Inflammatory macrophage treated with lipopolysaccharide for 1 hour (primary cell): Measurements from ENCODE around the gene LIPH.

Experiments
- DNase-seq, 2 donors: peaks; one replicate each; pipeline ENCODE4 v3.0.0-alpha.2; 2020 to 2022

LIPH gene

GRCh38 chr3:185539934-185540333, 12.5 kb downstream of the LIPH start:
- DNase-seq = no peak

GRCh38 chr3:185537369-185537970, 14.9 kb downstream of the LIPH start:
- peak; percentile 70 to 80 for DNase-seq

DNA sequence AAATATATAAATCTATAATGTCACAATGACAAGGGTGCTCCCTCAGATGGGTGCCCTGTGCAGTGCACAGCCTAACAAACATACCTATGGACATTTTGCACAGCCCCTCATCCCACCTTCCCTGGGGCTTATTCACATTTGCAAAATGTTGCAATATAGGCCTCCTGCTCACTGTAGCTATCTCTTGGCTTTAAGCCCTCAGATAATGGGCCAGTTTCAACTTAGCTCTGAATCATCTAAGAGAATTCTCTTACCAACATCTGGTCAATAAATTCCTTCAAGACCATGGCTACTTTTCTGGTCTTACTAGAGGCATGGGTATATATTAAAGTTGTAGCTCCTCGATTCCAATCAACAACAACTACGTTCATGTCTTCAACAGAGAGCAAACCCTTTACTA, 17.9 kb downstream of the LIPH start:
- DNase-seq = no peak

DNA sequence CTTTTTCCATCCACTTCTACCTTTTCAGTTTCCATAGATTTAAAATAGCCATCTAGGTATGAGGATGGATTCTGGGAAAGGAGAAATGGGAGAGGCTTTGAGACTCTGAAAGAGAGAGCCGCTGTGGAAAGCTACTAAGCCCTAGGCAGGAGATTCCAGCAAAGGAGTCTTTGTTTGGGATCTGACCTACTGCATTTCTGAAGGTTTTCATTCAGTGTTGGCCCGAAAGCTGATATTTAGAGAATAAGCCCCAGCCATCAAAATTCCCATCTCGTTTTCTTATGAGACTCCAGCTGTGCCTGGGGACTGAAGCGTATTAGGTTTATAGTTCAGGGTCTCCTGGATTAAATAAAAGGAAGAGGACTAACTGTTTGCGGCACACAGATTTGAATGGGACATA, 19.5 kb downstream of the LIPH start:
- no peak for DNase-seq

GRCh38 chr3:185530856-185531255, 21.5 kb downstream of the LIPH start:
- no peak for DNase-seq

DNA sequence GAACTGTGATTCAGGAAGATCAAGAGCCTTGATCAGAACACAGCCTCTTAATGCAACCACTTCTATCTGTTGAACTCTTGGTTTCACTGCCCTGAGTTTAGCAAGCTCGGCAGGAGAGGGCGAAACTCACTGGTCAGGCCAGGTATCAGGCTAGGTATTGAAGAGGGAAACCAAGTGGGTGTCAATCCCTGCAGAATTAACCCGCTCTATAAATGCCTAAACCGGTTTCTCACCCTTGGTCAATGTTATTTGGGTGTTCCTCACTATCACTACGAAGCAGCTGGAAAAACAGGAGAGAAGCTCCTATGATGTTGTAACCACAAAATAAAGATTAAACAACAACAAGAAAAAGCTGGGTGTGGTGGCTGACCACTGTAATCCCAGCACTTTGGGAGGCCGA, 23.9 kb downstream of the LIPH start:
- no peak for DNase-seq

DNA sequence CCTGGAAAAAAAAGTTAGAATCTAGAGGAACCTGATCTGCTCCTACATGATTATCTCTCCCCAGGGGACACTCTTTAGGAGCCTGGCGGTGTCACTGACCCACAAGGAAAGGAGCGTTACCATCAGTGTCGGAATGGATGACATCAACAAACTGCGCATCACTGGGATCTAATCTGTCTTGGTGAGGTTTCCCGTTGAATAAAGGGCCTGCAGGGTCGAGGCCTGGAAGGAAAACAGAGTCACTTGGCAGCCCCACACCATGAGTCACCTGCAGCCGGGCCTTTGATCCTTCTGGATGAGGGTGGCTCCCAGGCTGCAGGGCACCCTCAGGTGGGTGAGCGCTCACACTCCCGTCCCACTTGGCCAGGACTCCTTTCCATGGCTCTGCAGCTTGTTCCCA, 25.0 kb downstream of the LIPH start:
- DNase-seq = no peak

DNA sequence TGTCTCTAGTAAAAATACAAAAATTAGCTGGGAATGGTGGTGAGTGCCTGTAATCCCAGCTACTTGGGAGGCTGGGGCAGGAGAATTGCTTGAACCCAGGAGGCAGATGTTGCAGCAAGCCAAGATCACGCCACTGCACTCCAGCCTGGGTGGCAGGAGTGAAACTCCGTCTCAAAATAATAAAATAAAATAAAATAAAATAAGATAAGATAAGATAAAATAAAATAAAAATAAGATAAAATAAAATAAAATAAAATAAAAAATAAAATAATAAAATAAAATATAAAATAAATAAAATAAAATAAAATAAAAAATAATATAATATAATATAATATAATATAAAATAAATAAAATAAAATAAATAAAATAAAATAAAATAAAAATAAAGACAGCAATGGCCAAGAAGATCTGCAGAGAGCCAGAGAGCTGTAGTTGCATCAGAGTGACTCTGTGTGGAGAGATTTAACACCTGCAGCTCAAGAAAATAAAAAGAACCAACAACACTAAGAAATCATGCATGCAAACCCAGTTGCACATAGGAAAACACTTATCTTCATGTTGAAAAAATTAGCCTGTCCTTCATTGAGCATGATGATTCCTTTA, 25.9 kb downstream of the LIPH start:
- DNase-seq = no peak

- DNase-seq = no peak
These were observed 30.8 kb downstream of the LIPH start for GRCh38 chr3:185521349-185522138.

DNA sequence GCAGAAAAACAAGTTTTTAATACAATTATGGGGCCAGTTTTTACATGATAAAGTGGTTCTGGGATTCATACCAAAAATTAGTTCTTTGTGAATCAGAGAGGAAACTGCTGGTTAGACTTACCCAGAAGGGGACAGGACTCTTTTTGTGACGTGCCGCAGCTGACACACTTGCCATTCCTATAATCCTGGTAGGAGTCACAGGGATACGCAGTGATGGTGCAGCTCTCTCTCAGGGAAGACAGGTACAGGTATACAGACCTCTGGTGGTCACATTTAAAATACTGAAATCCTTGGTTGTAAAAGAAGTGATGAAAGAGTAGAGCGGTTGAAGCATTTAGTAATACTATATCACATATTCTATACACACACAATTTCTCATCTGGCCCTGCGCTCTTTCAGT, 33.4 kb downstream of the LIPH start:
- no peak for DNase-seq

DNA sequence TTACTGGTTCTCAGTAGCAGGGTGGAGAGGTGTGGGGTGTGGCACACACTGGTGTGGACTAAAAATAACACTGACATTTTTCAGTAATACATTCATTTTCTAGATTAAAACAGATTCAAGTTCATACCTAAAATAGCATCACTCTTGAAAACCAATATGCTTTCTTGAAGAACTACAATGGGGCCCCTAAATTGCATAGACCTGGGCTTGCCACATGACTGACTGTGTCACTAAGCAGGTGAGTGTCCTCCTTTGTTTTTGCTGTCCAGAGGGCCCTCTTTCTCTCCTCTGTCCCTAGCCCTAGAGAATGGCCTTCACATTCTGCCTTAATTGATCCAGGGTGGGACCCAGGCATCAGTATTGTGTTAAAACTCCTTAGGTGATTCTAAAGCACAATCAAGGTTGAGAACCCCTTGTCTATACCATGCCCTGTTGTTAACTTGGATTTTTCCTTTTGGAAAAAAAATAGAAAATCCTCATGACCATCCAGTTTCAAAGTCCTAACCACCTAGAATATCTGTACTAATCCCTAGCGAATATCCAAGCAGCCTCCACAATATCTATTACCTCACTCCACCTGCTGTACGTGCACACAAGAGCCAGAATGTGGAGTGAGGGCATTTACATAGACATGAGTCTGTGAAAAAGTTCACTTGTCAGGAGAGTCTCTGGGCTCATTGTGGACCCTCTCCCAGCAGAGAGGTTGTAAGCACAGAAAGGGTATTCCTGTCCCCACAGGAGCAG, 34.8 kb downstream of the LIPH start:
- no peak for DNase-seq

GRCh38 chr3:185511711-185512110, 40.7 kb downstream of the LIPH start:
- DNase-seq = no peak

DNA sequence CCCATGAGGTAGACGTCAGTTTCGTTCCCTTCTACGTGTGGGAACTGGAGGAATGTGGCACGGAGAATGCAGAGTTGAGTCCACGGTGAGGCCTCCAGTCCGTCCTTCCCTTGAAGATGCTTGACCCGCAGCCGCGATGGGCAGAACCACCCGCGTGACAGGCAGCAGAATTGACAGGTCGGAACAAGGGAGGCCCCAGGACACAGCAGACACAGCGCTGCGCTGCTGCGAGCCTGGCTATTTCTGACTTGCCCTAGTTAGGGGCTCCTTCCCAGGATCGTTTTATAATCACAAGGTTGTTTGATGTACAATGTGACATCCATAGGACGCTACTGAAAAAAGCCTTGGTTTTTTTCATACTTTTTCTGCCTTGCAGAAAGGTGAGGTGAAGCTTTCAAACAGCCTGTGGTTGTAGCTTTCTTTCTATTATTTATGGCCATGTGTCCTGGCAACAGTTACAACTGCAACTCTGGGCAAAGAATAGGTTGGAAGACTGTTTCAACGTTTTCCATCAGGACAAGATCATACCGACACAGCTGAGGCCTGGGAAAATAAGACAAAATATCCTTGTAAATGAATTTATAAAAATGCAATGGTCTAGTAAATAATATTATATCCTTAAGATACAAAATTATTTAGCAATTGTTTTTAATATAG, 43.9 kb downstream of the LIPH start:
- no peak for DNase-seq

- DNase-seq = no peak
These were observed 44.5 kb downstream of the LIPH start for GRCh38 chr3:185507883-185508282.

- no peak for DNase-seq
These were observed 47.8 kb downstream of the LIPH start for GRCh38 chr3:185504636-185505035.

DNA sequence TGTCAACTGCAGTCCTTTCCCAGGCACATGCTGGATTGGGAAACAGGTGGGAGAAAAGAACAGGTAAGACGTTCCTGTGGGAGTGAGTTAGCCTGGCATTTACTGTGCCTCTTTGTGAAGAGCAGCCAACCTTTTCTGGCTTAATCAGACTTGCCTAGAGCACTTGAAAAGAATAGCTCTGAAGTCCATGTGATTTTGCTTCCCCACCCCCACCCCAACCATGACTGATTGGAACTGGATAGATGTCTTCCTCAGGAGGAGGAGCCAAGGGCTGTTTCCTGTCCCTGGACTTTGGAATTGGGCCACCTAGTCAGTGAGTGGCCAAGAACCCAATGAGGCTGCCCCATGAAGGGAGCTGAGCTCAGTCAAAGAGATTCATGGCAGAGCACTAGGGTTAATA, 48.9 kb downstream of the LIPH start:
- no peak for DNase-seq

GRCh38 chr3:185502987-185503386, 49.4 kb downstream of the LIPH start:
- no peak for DNase-seq

- DNase-seq = peak; percentile 88 to 95
These were observed 53.6 kb downstream of the LIPH start, which contains the start of gene TMEM41A for GRCh38 chr3:185498503-185499396. Gene TMEM41A, minus strand, starts transcription at chr3:185499035. Its CDS starts 74 bp downstream, at chr3:185498961.

DNA sequence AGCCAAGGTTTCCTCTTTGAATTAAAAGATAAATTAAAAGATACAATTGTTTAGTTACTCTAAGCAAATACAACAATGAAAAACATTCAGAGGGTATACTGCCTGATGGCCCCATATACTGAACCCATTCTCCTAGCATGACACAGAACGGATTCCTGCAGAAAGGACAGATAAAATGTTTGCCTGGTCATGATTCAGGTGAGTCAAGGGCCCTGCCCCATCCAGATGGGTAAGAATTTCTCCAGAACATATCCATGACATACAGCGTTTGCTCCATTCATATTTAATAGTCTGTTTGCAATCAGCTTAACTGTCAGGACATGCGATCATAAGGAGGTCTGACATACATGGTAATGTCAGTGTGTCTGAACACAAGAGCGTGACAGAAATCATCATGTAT, 62.1 kb downstream of the LIPH start:
- no peak for DNase-seq

- DNase-seq = no peak
These were observed 62.9 kb downstream of the LIPH start for GRCh38 chr3:185489462-185489861.

DNA sequence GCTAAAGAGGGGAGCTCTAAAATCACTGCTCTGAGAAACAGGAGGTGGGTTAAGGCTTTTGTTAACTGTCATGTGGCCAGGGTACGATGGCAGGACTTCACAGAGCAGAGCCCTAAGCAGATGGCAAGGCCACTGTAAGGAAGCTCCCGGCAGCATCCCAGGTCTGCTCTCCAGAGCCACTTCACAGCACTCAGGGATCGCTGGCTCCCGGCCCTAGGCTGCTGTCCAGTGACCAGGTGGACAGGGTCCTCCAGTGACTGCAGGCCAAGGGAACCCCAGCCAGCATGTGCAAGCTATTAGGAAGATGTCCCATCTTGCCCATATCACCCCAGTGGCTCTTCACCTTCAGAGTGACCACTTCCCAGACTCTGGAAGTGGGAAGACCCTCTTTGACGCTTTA, 63.9 kb downstream of the LIPH start:
- no peak for DNase-seq

- DNase-seq = no peak
These were observed 66.0 kb downstream of the LIPH start for GRCh38 chr3:185486394-185486793.
